IMR-90 (cell line): ENCODE results near the gene IL22RA1. TPM values are rescaled to one million over a fixed set of nuclear protein-coding genes. Genes with fewer than 3 reads are reported as not detected.

ENCODE experiments used
- ATAC-seq: fragments of 200-7000 bp; cut with Tn5 transposase; 2 replicates; pipeline ENCODE4 v1.9.1; 2020; ENCODE audit warnings: low read depth, mild to moderate bottlenecking, moderate library complexity
- BruUV-seq: library from RNA; stranded (reverse); fragments of 400-500 nt; replicated peaks from 2 replicates; lab custom pipeline; 2021; lab: Mats Ljungman, UMichigan
- CTCF ChIA-PET: fragments of 300-600 bp; formaldehyde crosslinking; extraction: SDS; loops from one replicate; lab custom pipeline; 2021; ENCODE audit warnings: antibody characterized with exemption; lab: Yijun Ruan, JAX
- POLR2A ChIA-PET: fragments of 300-600 bp; sonication (Branson Sonifier 250); formaldehyde crosslinking; loops from one replicate; lab custom pipeline; 2022; ENCODE audit warnings: antibody characterized with exemption; ENCODE audit not compliant: unreplicated experiment; lab: Charles Lee
- DNase-seq: peaks from one replicate; pipeline ENCODE4 v3.0.0; 2013
- H2AFZ ChIP-seq: replicated peaks from 2 replicates; pipeline ENCODE3; 2013; ENCODE audit warnings: low read length, mild to moderate bottlenecking; ENCODE audit not compliant: poor library complexity
- H2AK5ac ChIP-seq: 2 replicates; pipeline ENCODE4 v1.6.1; 2013; ENCODE audit warnings: low read depth, low read length, inconsistent platforms
- H2AK9ac ChIP-seq: replicated peaks from 2 replicates; pipeline ENCODE3; 2013; ENCODE audit warnings: mild to moderate bottlenecking, low read depth, low read length, moderate library complexity; ENCODE audit not compliant: poor library complexity
- H2BK120ac ChIP-seq: 2 replicates; pipeline ENCODE4 v1.6.1; 2013; ENCODE audit warnings: low read depth, low read length, inconsistent platforms
- H2BK15ac ChIP-seq: 3 replicates; pipeline ENCODE4 v1.6.1; 2013; ENCODE audit warnings: low read depth, low read length, inconsistent platforms
- H2BK20ac ChIP-seq: 2 replicates; pipeline ENCODE4 v1.6.1; 2013; ENCODE audit warnings: low read depth, mild to moderate bottlenecking, inconsistent platforms, low read length, moderate library complexity
- H2BK5ac ChIP-seq: 2 replicates; pipeline ENCODE4 v1.6.1; 2013; ENCODE audit warnings: mild to moderate bottlenecking, low read depth, low read length, inconsistent platforms; ENCODE audit not compliant: poor library complexity, severe bottlenecking
- H3K14ac ChIP-seq: replicated peaks from 2 replicates; pipeline ENCODE4 v1.6.1; 2013; ENCODE audit warnings: low read depth, low read length, inconsistent platforms
- H3K18ac ChIP-seq: 2 replicates; pipeline ENCODE4 v1.6.1; 2013; ENCODE audit warnings: low read depth, low read length, control low read depth
- H3K23ac ChIP-seq: 2 replicates; pipeline ENCODE4 v1.6.1; 2013; ENCODE audit warnings: low read depth, low read length, inconsistent platforms
- H3K27ac ChIP-seq: 2 replicates; pipeline ENCODE4 v1.5.1; 2013; ENCODE audit warnings: mild to moderate bottlenecking, control low read depth, low read length; ENCODE audit not compliant: insufficient read depth
- H3K27me3 ChIP-seq: 2 replicates; pipeline ENCODE4 v1.6.1; 2013; ENCODE audit warnings: low read length; ENCODE audit not compliant: control insufficient read depth, insufficient read depth
- H3K36me3 ChIP-seq: 2 replicates; pipeline ENCODE4 v1.6.1; 2013; ENCODE audit warnings: low read length, mixed read lengths; ENCODE audit not compliant: control insufficient read depth, insufficient read depth
- H3K4ac ChIP-seq: 2 replicates; pipeline ENCODE4 v1.6.1; 2013; ENCODE audit warnings: low read depth, low read length, inconsistent platforms
- H3K4me1 ChIP-seq: 2 replicates; pipeline ENCODE4 v1.6.1; 2013; ENCODE audit warnings: low read length, mixed read lengths; ENCODE audit not compliant: control insufficient read depth, insufficient read depth
- H3K4me2 ChIP-seq: 2 replicates; pipeline ENCODE4 v1.6.1; 2013; ENCODE audit warnings: low read depth, mild to moderate bottlenecking, control low read depth, low read length, moderate library complexity
- H3K4me3 ChIP-seq: 2 replicates; pipeline ENCODE4 v1.5.1; 2013; ENCODE audit warnings: low read depth, mild to moderate bottlenecking, control low read depth, low read length, moderate library complexity; ENCODE audit not compliant: insufficient read depth
- H3K56ac ChIP-seq: 2 replicates; pipeline ENCODE4 v1.6.1; 2013; ENCODE audit warnings: low read length, inconsistent platforms; ENCODE audit not compliant: insufficient read depth; ENCODE audit errors: extremely low read depth
- H3K79me1 ChIP-seq, 2 experiments: 2 replicates each; pipeline ENCODE4 v1.6.1; 2013; ENCODE audit warnings: low read length in 2 of 2, inconsistent platforms in 1 of 2, low read depth in 1 of 2
- H3K9ac ChIP-seq: 2 replicates; pipeline ENCODE4 v1.6.1; 2013; ENCODE audit warnings: low read depth, low read length, control low read depth
- H3K9me1 ChIP-seq: 2 replicates; pipeline ENCODE4 v1.6.1; 2013; ENCODE audit warnings: low read length, inconsistent platforms; ENCODE audit not compliant: insufficient read depth
- H3K9me3 ChIP-seq: 2 replicates; pipeline ENCODE4 v1.6.1; 2013; ENCODE audit warnings: low read length; ENCODE audit not compliant: control insufficient read depth, insufficient read depth
- H4K20me1 ChIP-seq: 2 replicates; pipeline ENCODE4 v1.6.1; 2013; ENCODE audit warnings: low read length, inconsistent platforms; ENCODE audit not compliant: insufficient read depth
- H4K5ac ChIP-seq: 2 replicates; pipeline ENCODE4 v1.6.1; 2013; ENCODE audit warnings: mild to moderate bottlenecking, low read depth, low read length, control low read depth
- H4K8ac ChIP-seq, 2 experiments: 2 replicates each; pipeline ENCODE4 v1.6.1; 2013; ENCODE audit warnings: low read depth in 2 of 2, low read length in 2 of 2, control low read depth in 1 of 2, inconsistent platforms in 1 of 2
- H4K91ac ChIP-seq: 2 replicates; pipeline ENCODE4 v1.6.1; 2013; ENCODE audit warnings: low read depth, low read length, inconsistent platforms; ENCODE audit not compliant: insufficient read depth
- MAFK ChIP-seq: IDR thresholded peaks from 2 replicates; pipeline ENCODE4 v1.6.1; 2012; ENCODE audit warnings: low read depth, low read length, improper control_type of control experiment
- MAZ ChIP-seq: IDR thresholded peaks from 2 replicates; pipeline ENCODE4 v1.6.1; 2012; ENCODE audit warnings: low read depth, mild to moderate bottlenecking, low read length, improper control_type of control experiment, moderate library complexity, borderline replicate concordance
- MXI1 ChIP-seq: IDR thresholded peaks from 2 replicates; pipeline ENCODE4 v1.6.1; 2012; ENCODE audit warnings: low read depth, mild to moderate bottlenecking, low read length, moderate library complexity, borderline replicate concordance
- NFE2L2 ChIP-seq: fragments of 150-350 bp; IDR thresholded peaks from 2 replicates; pipeline ENCODE4 v1.6.1; 2016; ENCODE audit warnings: low read depth, mild to moderate bottlenecking, low read length
- POLR2A ChIP-seq: IDR thresholded peaks from 2 replicates; pipeline ENCODE4 v1.6.1; 2012; ENCODE audit warnings: mild to moderate bottlenecking, low read depth, low read length
- RAD21 ChIP-seq: IDR thresholded peaks from 2 replicates; pipeline ENCODE4 v1.6.1; 2012; ENCODE audit warnings: low read length, improper control_type of control experiment
- RCOR1 ChIP-seq: IDR thresholded peaks from 2 replicates; pipeline ENCODE4 v1.6.1; 2012; ENCODE audit warnings: mild to moderate bottlenecking, low read length, improper control_type of control experiment; ENCODE audit not compliant: insufficient replicate concordance
- RFX5 ChIP-seq: IDR thresholded peaks from 2 replicates; pipeline ENCODE4 v1.8.0; 2012; ENCODE audit warnings: low read depth, mild to moderate bottlenecking, low read length, moderate library complexity
- WGBS, 2 experiments: methylation state at CpG; one replicate each; pipeline versions ENCODE4 v1.1.5 to v1.1.7; 2013; ENCODE audit warnings: missing lambda C conversion rate in 2 of 2; ENCODE audit not compliant: insufficient read length in 1 of 2; ENCODE audit errors: extremely low coverage in 2 of 2; 5-methylcytosine and 5-hydroxymethylcytosine counted together
- dilution Hi-C: fragments of 300-500 bp; cut with HindIII; formaldehyde crosslinking; loops from one replicate; pipeline ENCODE4 v1.14.3; 2018; ENCODE audit warnings: low sequenced_read_pairs; ENCODE audit not compliant: unreplicated experiment
- in situ Hi-C: fragments of 300-500 bp; cut with MboI; formaldehyde crosslinking; loops from 3 replicates; pipeline ENCODE4 v1.14.3; 2019; ENCODE audit warnings: low sequenced_read_pairs, inconsistent platforms, mixed read lengths
- intact Hi-C: fragments of 100-400 bp; cut with micrococcal nuclease; formaldehyde crosslinking; loops from 2 replicates; pipeline ENCODE4 v1.10.0; 2022
- polyA plus RNA-seq, 3 experiments: library from polyadenylated mRNA; depleted of rRNA; stranded (reverse); fragments of >200 nt; gene quantifications; 2 replicates each; pipeline ENCODE4 v1.2.3, GENCODE V29; 2012; ENCODE audit warnings: low replicate concordance in 1 of 3
- total RNA-seq: library from RNA; depleted of rRNA; stranded (reverse); fragments of >200 nt; gene quantifications from 2 replicates; pipeline ENCODE4 v1.2.3, GENCODE V29; 2012
- TF ChIP-seq, protein P1 (sequence below): conservative IDR thresholded peaks from 2 replicates; pipeline ENCODE4 v1.5.1; 2012; ENCODE audit warnings: mild to moderate bottlenecking, low read depth, low read length, improper control_type of control experiment
- TF ChIP-seq, protein P2 (sequence below): fragments of 150-350 bp; IDR thresholded peaks from 2 replicates; pipeline ENCODE4 v1.6.1; 2017; ENCODE audit warnings: mild to moderate bottlenecking, antibody characterized with exemption, low read length, low read depth

IL22RA1 gene
- total and polyA plus RNA-seq, 2 of the 4 experiments (the other 2 are of a cell fraction) = not detected

DNA sequence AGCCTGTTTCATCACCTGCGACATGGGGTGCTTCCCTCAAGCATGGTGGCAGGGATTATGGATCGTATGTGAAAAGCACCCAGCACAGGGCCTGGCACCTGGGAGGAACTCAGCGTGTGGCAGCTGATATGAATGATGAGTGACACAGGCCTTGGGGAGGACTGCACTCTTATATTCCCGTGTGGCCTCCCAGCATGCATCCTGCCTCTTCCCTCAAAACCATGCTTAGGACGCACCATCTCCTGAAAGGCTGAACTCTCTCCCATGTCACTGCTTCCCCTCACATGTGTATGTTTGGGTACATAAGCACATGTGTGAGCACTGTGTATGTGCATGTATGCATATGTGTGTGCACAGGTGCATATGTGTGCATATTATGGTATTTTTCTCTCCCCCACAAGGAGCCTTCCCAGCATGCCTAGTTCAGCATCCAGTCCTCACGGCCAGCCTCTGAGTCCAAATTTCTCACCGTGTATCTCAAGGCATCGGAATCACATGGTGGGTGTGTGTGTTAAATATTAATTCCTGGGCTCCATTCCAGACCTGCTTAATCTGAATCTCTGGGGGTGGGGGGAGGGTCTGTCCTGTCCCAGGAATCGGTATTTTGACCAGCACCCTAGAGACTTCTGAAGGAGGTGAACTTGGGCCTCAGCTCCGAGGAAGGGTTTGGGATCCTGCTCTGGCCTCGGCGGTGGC, 43.8 kb downstream of the IL22RA1 start:
- no peak overlapping the region for H2BK5ac ChIP-seq
- no peaks in the 10 kb centered on the region for H3K4me1 ChIP-seq
- no peak overlapping the region for H4K91ac ChIP-seq
- no CpG with 5 or more reads among the region's 12 CpGs for WGBS, 2 experiments
- H3K9me1 ChIP-seq = no peaks in the 10 kb centered on the region
- no peak overlapping the region for H3K23ac ChIP-seq
- H2BK120ac ChIP-seq = no peak overlapping the region
- no TSS peak for BruUV-seq
- in situ Hi-C loops = no loop called here
- H2BK15ac ChIP-seq = no peak overlapping the region
- H3K4me2 ChIP-seq = no peak overlapping the region
- no peak overlapping the region for H3K18ac ChIP-seq
- no peak for DNase-seq
- H2AK9ac ChIP-seq = peak overlapping the region; percentile 37
- H2AFZ ChIP-seq = no peak overlapping the region
- ChIA-PET POLR2A (no interaction called here), CTCF (no interaction called here)
- no peaks in the 10 kb centered on the region for H3K36me3 ChIP-seq
- no peak overlapping the region for H3K4me3 ChIP-seq
- dilution Hi-C loops = no loop called here
- H2BK20ac ChIP-seq = no peak overlapping the region
- no peak overlapping the region for H4K8ac ChIP-seq
- H4K20me1 ChIP-seq = no peaks in the 10 kb centered on the region
- intact Hi-C loops = no loop called here
- H3K9ac ChIP-seq = no peak overlapping the region
- no peak overlapping the region for H4K5ac ChIP-seq
- no peak overlapping the region for H3K27ac ChIP-seq
- H3K4ac ChIP-seq = no peak overlapping the region
- no peak for ATAC-seq
- no peak overlapping the region for H3K14ac ChIP-seq
- H3K9me3 ChIP-seq = no peaks in the 10 kb centered on the region
- no peaks in the 10 kb centered on the region for H3K79me1 ChIP-seq
- no peak overlapping the region for H3K56ac ChIP-seq
- no peak overlapping the region for H2AK5ac ChIP-seq
- H3K27me3 ChIP-seq = peaks cover 52% of the 10 kb centered on the region
- TF ChIP-seq, protein P1, sequence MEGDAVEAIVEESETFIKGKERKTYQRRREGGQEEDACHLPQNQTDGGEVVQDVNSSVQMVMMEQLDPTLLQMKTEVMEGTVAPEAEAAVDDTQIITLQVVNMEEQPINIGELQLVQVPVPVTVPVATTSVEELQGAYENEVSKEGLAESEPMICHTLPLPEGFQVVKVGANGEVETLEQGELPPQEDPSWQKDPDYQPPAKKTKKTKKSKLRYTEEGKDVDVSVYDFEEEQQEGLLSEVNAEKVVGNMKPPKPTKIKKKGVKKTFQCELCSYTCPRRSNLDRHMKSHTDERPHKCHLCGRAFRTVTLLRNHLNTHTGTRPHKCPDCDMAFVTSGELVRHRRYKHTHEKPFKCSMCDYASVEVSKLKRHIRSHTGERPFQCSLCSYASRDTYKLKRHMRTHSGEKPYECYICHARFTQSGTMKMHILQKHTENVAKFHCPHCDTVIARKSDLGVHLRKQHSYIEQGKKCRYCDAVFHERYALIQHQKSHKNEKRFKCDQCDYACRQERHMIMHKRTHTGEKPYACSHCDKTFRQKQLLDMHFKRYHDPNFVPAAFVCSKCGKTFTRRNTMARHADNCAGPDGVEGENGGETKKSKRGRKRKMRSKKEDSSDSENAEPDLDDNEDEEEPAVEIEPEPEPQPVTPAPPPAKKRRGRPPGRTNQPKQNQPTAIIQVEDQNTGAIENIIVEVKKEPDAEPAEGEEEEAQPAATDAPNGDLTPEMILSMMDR = no peak
- TF ChIP-seq MAFK = no peak
- TF ChIP-seq RCOR1 = no peak
- no peak for TF ChIP-seq RFX5
- no peak for TF ChIP-seq NFE2L2
- TF ChIP-seq MXI1 = no peak
- TF ChIP-seq, protein P2, sequence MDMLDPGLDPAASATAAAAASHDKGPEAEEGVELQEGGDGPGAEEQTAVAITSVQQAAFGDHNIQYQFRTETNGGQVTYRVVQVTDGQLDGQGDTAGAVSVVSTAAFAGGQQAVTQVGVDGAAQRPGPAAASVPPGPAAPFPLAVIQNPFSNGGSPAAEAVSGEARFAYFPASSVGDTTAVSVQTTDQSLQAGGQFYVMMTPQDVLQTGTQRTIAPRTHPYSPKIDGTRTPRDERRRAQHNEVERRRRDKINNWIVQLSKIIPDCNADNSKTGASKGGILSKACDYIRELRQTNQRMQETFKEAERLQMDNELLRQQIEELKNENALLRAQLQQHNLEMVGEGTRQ = no peak
- no peak for TF ChIP-seq POLR2A
- no peak for TF ChIP-seq MAZ
- no peak for TF ChIP-seq RAD21
